ENCODE data around the gene PHF1. TPM values are rescaled to one million over a fixed set of nuclear protein-coding genes. Genes with fewer than 3 reads are reported as not detected.

The PHF1 gene
- total and polyA plus RNA-seq, 10 donors = 83.0 to 181 (median 105) TPM

DNA sequence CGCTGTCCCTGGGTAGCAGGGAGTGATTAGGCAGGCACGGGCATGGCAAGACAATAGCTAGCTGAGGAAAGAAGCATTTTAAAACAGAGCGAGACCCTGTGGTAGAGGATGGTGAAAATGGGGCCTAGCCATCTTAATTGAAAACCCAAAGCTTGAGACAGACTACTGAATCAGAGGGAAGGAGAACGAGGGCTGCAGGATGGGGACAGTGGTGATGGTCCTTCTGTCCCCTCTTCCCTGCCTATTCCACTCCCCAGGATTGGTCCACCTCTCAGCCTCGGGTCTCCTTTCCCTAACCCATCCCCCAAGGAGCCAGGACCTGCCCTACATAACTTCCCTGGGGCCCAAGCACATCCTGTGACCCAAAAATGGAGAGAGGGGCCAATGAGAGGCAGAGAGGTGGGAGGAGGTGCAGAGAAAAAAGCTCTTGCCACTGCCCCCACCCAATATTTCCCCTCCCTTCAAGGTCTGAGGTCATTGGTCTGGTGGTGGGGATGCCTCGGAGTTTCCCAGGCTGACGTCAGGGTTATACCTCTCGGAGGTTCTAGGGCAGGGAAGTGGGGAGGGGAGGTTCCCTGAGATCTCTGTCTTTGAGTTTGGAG is 8.0 kb downstream of the PHF1 start:
- H3K4me3 ChIP-seq = peak overlapping the region in 6 of 8 donors; percentile 17 to 80 (median 66)
- peaks cover 35 to 57% (median 53%) of the 10 kb centered on the region in 6 donors for H3K4me1 ChIP-seq
- intact Hi-C loops (cut with DNase I; ENCODE audit: low total_unique reads) = no loop called here
- 22 to 44% (median 38%) methylated on average over 8 of the region's 8 CpGs for WGBS, 5 donors
- no peaks in the 10 kb centered on the region for H3K9me3 ChIP-seq
- TF ChIP-seq POLR2A (IDR thresholded peaks at IDR 0.05) = no peak
- TF ChIP-seq, protein P1, sequence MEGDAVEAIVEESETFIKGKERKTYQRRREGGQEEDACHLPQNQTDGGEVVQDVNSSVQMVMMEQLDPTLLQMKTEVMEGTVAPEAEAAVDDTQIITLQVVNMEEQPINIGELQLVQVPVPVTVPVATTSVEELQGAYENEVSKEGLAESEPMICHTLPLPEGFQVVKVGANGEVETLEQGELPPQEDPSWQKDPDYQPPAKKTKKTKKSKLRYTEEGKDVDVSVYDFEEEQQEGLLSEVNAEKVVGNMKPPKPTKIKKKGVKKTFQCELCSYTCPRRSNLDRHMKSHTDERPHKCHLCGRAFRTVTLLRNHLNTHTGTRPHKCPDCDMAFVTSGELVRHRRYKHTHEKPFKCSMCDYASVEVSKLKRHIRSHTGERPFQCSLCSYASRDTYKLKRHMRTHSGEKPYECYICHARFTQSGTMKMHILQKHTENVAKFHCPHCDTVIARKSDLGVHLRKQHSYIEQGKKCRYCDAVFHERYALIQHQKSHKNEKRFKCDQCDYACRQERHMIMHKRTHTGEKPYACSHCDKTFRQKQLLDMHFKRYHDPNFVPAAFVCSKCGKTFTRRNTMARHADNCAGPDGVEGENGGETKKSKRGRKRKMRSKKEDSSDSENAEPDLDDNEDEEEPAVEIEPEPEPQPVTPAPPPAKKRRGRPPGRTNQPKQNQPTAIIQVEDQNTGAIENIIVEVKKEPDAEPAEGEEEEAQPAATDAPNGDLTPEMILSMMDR (IDR thresholded peaks at IDR 0.05 in 8 of 11, conservative IDR thresholded peaks at IDR 0.05 in 3 of 11) = no peak
- no peak for TF ChIP-seq POLR2AphosphoS5 (IDR thresholded peaks at IDR 0.05)
- peak overlapping the region; percentile 91 to 99 (median 96) for H3K27ac ChIP-seq
- H3K36me3 ChIP-seq = peaks cover 0 to 29% (median 26%) of the 10 kb centered on the region in 6 donors
- H3K27me3 ChIP-seq (replicated peaks in 1 of 7) = peaks cover 0 to 6% (median 0%) of the 10 kb centered on the region in 7 donors
- DNase-seq = peak; percentile 69

DNA sequence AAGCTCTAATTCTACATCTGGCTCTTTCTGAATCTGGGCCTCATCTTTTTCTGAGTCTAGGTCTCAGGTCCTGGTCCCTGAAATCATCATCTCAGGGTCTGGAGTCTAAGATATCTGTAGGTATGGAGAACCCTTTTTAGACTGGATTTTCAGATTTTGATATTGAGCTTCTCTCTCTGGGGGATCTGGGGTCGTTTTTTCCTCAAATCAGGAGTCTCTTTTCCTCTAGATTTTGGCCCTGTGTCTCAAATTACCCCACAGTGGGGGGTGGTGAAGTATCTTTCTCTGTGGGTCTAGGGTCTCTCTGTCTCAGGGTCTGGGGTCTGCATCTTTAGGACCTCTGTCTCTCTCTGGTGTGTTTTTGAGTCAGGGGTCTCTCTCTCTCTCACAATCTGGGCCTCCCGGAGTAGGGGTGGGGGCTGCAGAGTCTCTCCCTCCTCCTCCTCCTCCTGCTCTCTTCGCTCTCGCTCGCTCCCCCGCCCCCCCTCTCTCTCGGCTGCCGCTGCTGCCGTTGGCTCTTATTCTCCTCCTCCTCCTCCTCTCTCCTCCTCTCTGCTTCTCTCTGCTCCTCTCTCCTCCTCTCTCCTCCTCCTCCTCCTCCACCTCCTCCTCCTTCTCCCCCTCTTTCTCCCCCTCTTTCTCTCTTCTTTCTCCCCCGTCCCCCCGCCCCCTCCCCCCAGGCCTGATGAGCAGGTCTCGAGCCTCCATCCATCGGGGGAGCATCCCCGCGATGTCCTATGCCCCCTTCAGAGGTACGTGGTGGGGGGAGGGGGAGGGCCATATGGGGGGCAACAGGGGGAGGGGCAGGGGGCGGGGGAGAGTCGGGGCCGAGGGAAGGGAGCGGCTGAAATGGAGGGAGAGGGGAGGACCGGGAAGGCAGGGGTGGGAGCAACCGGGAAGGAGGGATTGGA is 9.0 kb downstream of the PHF1 start, which contains the start of gene SYNGAP1:
Gene SYNGAP1 (plus strand): TSS at position 486 of the 911 bp plus-strand sequence. CDS start 200 bp downstream, at position 686.
- Histone ChIP-seq H3K27me3 (replicated peaks in 1 of 7) (peaks cover 0 to 6% (median 0%) of the 10 kb centered on the region in 7 donors), H3K9me3 (no peaks in the 10 kb centered on the region), H3K4me3 (peak within 1 kb of the TSS in 3 of 8 donors; percentile 17 to 75 (median 19)), H3K36me3 (peaks cover 0 to 19% (median 15%) of the 10 kb centered on the region in 6 donors), H3K27ac (peak within 1 kb of the TSS; percentile 91 to 99 (median 96)), H3K4me1 (peaks cover 25 to 54% (median 46%) of the 10 kb centered on the region in 6 donors)
- TF ChIP-seq, protein P1 (IDR thresholded peaks at IDR 0.05 in 8 of 11, conservative IDR thresholded peaks at IDR 0.05 in 3 of 11) = no peak
- TF ChIP-seq POLR2AphosphoS5 (IDR thresholded peaks at IDR 0.05) (no peak), POLR2A (IDR thresholded peaks at IDR 0.05) (no peak)
- DNase-seq = peak; percentile 81
- intact Hi-C loops (cut with DNase I; ENCODE audit: low total_unique reads) = no loop called here
- WGBS, 5 donors = 4 to 13% (median 5%) methylated on average over 20 to 22 of the region's 22 CpGs

DNA sequence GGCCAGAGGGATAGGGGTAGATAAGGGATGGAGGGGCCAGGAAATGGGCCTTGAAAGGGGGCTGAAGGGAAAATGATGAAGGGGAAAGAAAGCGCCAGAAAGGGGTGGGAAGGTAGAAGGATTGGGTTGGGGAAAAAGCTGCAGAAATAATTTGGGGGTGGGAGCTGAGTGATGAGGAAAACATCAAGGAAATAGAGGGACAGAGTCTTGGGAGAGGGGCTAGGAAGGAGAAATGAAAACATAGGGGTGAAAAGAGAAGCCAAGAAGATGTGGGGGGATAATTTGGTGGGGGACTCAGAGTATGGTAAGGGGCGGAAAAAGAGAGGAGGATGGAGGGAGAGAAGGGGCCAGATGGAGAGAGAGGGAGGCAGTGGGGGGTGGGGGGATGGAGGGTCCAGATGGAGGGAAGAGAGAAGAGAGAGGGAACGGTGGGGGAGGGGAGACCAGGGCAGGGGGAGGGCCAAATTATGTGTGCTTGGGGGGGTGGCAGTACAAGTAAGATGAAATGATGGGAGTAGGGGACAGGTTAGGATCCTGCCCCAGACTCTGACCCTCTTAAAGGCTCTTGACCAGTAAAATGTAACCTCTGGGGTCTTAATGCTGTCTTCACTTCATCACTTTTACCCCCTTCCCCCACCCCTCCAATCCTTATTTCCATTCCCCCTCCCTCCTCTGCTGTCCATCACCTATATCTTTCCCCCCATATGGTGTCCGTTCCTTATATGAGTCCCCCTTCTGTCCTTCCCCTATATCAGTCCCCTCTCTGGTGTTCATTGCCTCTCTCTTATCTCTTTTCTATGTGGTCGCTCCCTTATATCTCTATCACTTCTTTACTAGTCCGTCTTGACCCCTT is 9.9 kb downstream of the PHF1 start:
- TF ChIP-seq POLR2A (IDR thresholded peaks at IDR 0.05) = no peak
- TF ChIP-seq POLR2AphosphoS5 (IDR thresholded peaks at IDR 0.05) = no peak
- TF ChIP-seq, protein P1 (IDR thresholded peaks at IDR 0.05 in 8 of 11, conservative IDR thresholded peaks at IDR 0.05 in 3 of 11) = no peak
- Histone ChIP-seq H3K27me3 (replicated peaks in 1 of 7) (peaks cover 0 to 6% (median 0%) of the 10 kb centered on the region in 7 donors), H3K27ac (peak overlapping the region in 3 of 8 donors; percentile 18 to 99 (median 54)), H3K4me1 (peaks cover 23 to 54% (median 43%) of the 10 kb centered on the region in 6 donors), H3K9me3 (no peaks in the 10 kb centered on the region), H3K36me3 (peaks cover 0 to 10% (median 6%) of the 10 kb centered on the region in 6 donors), H3K4me3 (peak overlapping the region in 3 of 8 donors; percentile 17 to 54 (median 19))
- 70 to 80% (median 73%) methylated on average over 6 of the region's 6 CpGs for WGBS, 5 donors
- intact Hi-C loops (cut with DNase I; ENCODE audit: low total_unique reads) = no loop called here
- no peak for DNase-seq
